ENCODE data around the gene DSN1. TPM values are rescaled to one million over a fixed set of nuclear protein-coding genes. Genes with fewer than 3 reads are reported as not detected.

The DSN1 gene
- total RNA-seq, 6 experiments from 2014 or later: 8.6 to 15.7 (median 14.0) TPM

DNA sequence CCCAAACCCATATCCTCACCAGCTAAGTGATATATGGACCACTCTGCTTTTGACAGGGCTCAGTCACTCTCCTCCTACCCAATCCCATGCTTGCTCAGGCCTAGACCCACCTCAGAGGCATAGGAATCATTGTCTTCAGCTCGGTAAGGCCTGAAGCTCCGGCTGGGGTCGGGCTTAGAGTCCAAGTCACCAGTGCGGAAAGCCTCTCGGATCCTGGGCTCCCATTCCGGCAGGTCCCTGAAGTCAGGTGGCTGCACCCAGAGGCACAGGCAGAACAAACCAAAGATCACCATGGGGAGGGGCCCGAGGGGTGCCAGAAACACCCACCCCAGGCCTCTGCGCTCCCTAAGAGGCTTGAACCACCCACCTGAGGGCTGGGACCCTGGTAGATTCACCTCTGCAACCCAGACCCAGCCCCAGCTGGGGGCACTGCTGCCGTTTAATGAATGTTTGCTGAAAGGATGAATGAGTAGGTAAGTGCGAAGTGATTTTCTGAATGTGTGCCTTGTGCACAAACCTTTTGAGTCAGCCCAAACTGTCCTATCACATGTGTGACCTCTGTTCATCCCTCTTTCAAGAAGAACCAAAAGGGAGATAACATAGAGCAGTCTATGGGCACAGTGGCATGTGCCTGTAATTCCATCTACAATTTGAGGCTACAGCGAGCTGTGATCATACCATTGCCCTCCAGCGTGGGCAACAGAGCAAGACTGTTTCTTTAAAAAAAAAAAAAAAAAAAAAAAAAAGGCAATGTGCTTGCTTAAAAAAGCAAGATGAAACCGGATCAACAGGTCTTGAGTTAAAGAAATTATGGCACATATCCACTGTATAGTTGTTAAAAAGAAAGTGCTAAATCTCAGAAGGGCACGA, 39.3 kb upstream of the DSN1 start:
- no peak for DNase-seq
- Mint-ChIP-seq H3K27me3 (ENCODE audit: insufficient read depth) (peaks cover 6% of the 10 kb centered on the region), H3K4me3 (no peak overlapping the region), H3K9me3 (no peaks in the 10 kb centered on the region), H3K27ac (no peak overlapping the region), H3K36me3 (ENCODE audit: low read depth) (peaks cover 55% of the 10 kb centered on the region), H3K4me1 (ENCODE audit: low read depth) (peaks cover 17% of the 10 kb centered on the region)
- TF ChIP-seq, protein P1, sequence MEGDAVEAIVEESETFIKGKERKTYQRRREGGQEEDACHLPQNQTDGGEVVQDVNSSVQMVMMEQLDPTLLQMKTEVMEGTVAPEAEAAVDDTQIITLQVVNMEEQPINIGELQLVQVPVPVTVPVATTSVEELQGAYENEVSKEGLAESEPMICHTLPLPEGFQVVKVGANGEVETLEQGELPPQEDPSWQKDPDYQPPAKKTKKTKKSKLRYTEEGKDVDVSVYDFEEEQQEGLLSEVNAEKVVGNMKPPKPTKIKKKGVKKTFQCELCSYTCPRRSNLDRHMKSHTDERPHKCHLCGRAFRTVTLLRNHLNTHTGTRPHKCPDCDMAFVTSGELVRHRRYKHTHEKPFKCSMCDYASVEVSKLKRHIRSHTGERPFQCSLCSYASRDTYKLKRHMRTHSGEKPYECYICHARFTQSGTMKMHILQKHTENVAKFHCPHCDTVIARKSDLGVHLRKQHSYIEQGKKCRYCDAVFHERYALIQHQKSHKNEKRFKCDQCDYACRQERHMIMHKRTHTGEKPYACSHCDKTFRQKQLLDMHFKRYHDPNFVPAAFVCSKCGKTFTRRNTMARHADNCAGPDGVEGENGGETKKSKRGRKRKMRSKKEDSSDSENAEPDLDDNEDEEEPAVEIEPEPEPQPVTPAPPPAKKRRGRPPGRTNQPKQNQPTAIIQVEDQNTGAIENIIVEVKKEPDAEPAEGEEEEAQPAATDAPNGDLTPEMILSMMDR (IDR thresholded peaks at IDR 0.05): no peak

DNA sequence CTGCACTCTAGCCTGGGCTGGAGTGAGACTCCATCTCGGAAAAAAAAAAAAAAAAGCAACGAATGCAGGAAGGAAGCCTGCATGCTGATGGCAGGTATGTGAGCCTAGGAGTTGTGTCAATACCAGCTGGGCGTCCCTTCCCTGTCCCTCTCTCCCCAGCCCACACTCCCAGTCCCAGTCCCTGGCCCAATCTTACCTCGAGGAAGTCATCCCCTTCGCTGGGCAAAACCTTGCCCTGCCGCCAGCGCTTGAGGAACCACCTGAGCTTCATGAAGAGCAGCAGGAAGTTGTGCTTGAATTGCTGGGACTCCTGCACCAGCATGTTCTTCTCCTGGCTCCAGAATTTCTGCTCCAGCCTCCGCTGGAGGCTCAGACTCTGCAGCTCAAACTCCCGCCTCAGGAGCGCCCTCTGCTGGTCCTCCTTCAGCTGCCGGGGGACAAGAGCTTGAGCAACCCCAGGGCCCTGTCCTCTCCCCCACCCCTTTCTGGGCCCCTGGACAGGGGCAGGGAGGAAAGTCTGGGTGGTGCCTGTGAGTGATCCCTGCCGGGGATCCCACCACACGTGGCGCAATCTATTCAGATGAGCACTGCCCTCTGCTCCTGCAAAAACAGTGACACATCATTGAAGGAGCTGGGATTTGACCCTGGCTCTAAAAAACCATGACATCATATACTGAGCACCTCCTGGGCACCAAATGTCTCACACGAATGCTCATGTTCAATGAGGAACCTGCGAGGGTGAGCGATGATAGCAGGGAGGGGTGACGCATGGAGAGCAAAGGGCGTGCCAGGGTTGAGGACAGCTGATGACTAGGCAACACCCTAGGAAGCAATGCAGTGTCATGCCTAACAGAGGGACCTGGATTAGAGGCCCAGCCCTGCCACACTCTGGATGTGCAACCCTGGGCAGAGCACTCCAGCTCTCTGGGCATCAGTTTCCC, 35.0 kb upstream of the DSN1 start:
- peak; percentile 85 for DNase-seq
- Mint-ChIP-seq H3K4me3 (no peak overlapping the region), H3K27ac (peak overlapping the region; percentile 97), H3K27me3 (ENCODE audit: insufficient read depth) (peaks cover 4% of the 10 kb centered on the region), H3K9me3 (no peaks in the 10 kb centered on the region), H3K36me3 (ENCODE audit: low read depth) (peaks cover 34% of the 10 kb centered on the region), H3K4me1 (ENCODE audit: low read depth) (peaks cover 12% of the 10 kb centered on the region)
- TF ChIP-seq, protein P1 (IDR thresholded peaks at IDR 0.05): peak; percentile 87

DNA sequence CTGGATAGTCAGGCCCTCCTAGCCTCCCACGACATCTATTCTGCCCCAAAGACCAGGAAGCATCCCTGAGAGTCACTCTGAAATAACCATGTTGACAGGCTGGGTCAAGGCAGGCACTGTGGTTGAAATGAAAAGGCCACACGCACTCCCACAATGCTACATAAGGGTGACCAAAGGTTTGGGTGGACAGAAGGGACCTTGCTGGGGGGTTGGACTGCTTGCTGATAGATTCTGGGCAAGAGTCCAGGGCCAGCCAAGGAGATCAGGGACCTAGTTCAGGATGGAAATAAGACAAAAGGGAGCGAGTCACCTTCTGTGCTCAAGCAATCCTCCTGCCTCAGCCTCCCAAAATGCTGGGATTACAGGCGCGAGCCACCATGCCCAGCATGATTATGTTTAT, 32.5 kb upstream of the DSN1 start:
- Mint-ChIP-seq H3K4me1 (ENCODE audit: low read depth) (peaks cover 19% of the 10 kb centered on the region), H3K36me3 (ENCODE audit: low read depth) (peaks cover 29% of the 10 kb centered on the region), H3K9me3 (no peaks in the 10 kb centered on the region), H3K4me3 (no peak overlapping the region), H3K27me3 (ENCODE audit: insufficient read depth) (peaks cover 5% of the 10 kb centered on the region), H3K27ac (0 out of 2 replicates have a peak overlapping the region, but pooled peaks have one; percentile 12)
- no peak for DNase-seq
- TF ChIP-seq, protein P1 (IDR thresholded peaks at IDR 0.05): no peak

DNA sequence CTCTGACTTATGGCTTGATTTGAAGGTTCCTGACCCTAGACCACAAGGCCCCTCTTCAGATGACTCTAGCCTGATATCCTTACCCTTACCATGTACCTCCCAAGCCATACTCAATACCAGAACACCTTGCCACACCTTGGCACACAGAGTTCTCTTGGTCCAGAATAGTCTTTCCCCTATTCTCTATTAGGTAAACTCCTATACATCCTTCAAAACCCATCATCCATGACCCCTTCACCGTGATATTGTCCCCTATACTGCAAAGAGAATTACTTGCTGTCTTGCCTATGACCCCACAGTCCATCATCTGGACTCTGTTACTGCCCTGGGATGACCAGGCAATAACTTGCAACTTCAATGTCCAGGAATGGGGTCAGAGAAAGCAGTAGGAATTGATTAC, 31.8 kb upstream of the DSN1 start:
- Mint-ChIP-seq H3K27ac (no peak overlapping the region), H3K4me1 (ENCODE audit: low read depth) (peaks cover 19% of the 10 kb centered on the region), H3K36me3 (ENCODE audit: low read depth) (peaks cover 30% of the 10 kb centered on the region), H3K27me3 (ENCODE audit: insufficient read depth) (peaks cover 5% of the 10 kb centered on the region), H3K9me3 (no peaks in the 10 kb centered on the region), H3K4me3 (no peak overlapping the region)
- DNase-seq: no peak
- TF ChIP-seq, protein P1 (IDR thresholded peaks at IDR 0.05): no peak

- Mint-ChIP-seq H3K27ac (no peak overlapping the region; the same call in 1 of the 2 replicates), H3K9me3 (no peaks in the 10 kb centered on the region)
Observed at GRCh38 chr20:36804425-36804824, 30.9 kb upstream of the DSN1 start.

More at GRCh38 chr20:36804425-36804824, 30.9 kb upstream of the DSN1 start:
- peaks cover 19% of the 10 kb centered on the region for H3K4me1 Mint-ChIP-seq (ENCODE audit: low read depth)
- peaks cover 5% of the 10 kb centered on the region for H3K27me3 Mint-ChIP-seq (ENCODE audit: insufficient read depth)
- H3K4me3 Mint-ChIP-seq: no peak overlapping the region
- TF ChIP-seq, protein P1 (IDR thresholded peaks at IDR 0.05): no peak
- H3K36me3 Mint-ChIP-seq (ENCODE audit: low read depth): peaks cover 33% of the 10 kb centered on the region
- no peak for DNase-seq
